Left ventricle myocardium inferior (tissue), 1 donor: Measurements from ENCODE around the gene RGS6. TPM values are rescaled to one million over a fixed set of nuclear protein-coding genes. Genes with fewer than 3 reads are reported as not detected.

Source experiments
- DNase-seq: peaks from one replicate; pipeline ENCODE4 v3.0.0-alpha.2; 2020
- H3K27ac ChIP-seq: fragments of 200-600 bp; replicated peaks from 2 replicates; pipeline ENCODE4 v1.8.0; 2021
- H3K27me3 ChIP-seq: fragments of 200-600 bp; 2 replicates; pipeline ENCODE4 v1.8.0; 2021; ENCODE audit warnings: low read depth
- H3K36me3 ChIP-seq: fragments of 200-600 bp; 2 replicates; pipeline ENCODE4 v1.8.0; 2021
- H3K4me1 ChIP-seq: fragments of 200-600 bp; 2 replicates; pipeline ENCODE4 v1.8.0; 2021
- H3K4me3 ChIP-seq: fragments of 200-600 bp; 2 replicates; pipeline ENCODE4 v1.8.0; 2021; ENCODE audit warnings: mild to moderate bottlenecking, moderate library complexity
- H3K9me3 ChIP-seq: fragments of 200-600 bp; replicated peaks from 2 replicates; pipeline ENCODE4 v1.8.0; 2021
- CTCF ChIP-seq: fragments of 200-600 bp; IDR thresholded peaks from 2 replicates; pipeline ENCODE4 v1.8.0; 2021; ENCODE audit warnings: antibody characterized with exemption, mild to moderate bottlenecking, borderline replicate concordance
- intact Hi-C: fragments of 100-400 bp; cut with micrococcal nuclease; formaldehyde crosslinking; loops from one replicate; pipeline ENCODE4 v1.11.0; 2022
- total RNA-seq: library from RNA; stranded (reverse); fragmentation: NEBNext Ultra II Directional; extraction: Animal tissue kit (Norgen Biotek cat#: 25700); gene quantifications from one replicate; pipeline ENCODE4 v1.2.1, GENCODE V29; 2021
- donor health status: DM: no; HTN: yes; CAD: no; lungs with severe emphysema.

Gene RGS6
- total RNA-seq, 1 donor from 2014 or later = 23.0 TPM

- DNase-seq = no peak
- Histone ChIP-seq H3K4me3 (no peak overlapping the region), H3K9me3 (peaks cover 3% of the 10 kb centered on the region), H3K36me3 (peaks cover 6% of the 10 kb centered on the region), H3K27ac (no peak overlapping the region), H3K27me3 (no peaks in the 10 kb centered on the region), H3K4me1 (no peaks in the 10 kb centered on the region)
- intact Hi-C loops = no loop called here
- TF ChIP-seq CTCF = no peak
Measured at GRCh38 chr14:72483311-72483710, 551.1 kb downstream of the RGS6 start.

- no peak overlapping the region for H3K27ac ChIP-seq
- intact Hi-C loops = no loop called here
- H3K9me3 ChIP-seq = peaks cover 12% of the 10 kb centered on the region
- TF ChIP-seq CTCF = no peak
- no peak for DNase-seq
- H3K27me3 ChIP-seq = no peaks in the 10 kb centered on the region
- H3K4me3 ChIP-seq = no peak overlapping the region
- H3K36me3 ChIP-seq = peaks cover 10% of the 10 kb centered on the region
- no peaks in the 10 kb centered on the region for H3K4me1 ChIP-seq
Measured at GRCh38 chr14:72485695-72486094, 553.5 kb downstream of the RGS6 start.

GRCh38 chr14:72488514-72488913, 556.3 kb downstream of the RGS6 start:
- no peak overlapping the region for H3K4me3 ChIP-seq
- peaks cover 10% of the 10 kb centered on the region for H3K9me3 ChIP-seq
- no peak for DNase-seq
- peaks cover 10% of the 10 kb centered on the region for H3K36me3 ChIP-seq
- no peak overlapping the region for H3K27ac ChIP-seq
- H3K4me1 ChIP-seq = no peaks in the 10 kb centered on the region
- intact Hi-C loops = no loop called here
- H3K27me3 ChIP-seq = no peaks in the 10 kb centered on the region
- TF ChIP-seq CTCF = no peak

- Histone ChIP-seq H3K27ac (no peak overlapping the region), H3K36me3 (peaks cover 4% of the 10 kb centered on the region), H3K27me3 (no peaks in the 10 kb centered on the region), H3K4me1 (no peaks in the 10 kb centered on the region), H3K4me3 (no peak overlapping the region), H3K9me3 (peaks cover 18% of the 10 kb centered on the region)
- no peak for DNase-seq
- TF ChIP-seq CTCF = no peak
- intact Hi-C loops = no loop called here
Measured at GRCh38 chr14:72492196-72492595, 560.0 kb downstream of the RGS6 start.

GRCh38 chr14:72495668-72496067, 563.4 kb downstream of the RGS6 start:
- DNase-seq = no peak
- H3K4me3 ChIP-seq = no peak overlapping the region
- intact Hi-C loops = no loop called here

More at GRCh38 chr14:72495668-72496067, 563.4 kb downstream of the RGS6 start:
- no peak overlapping the region for H3K27ac ChIP-seq
- H3K9me3 ChIP-seq = peaks cover 10% of the 10 kb centered on the region
- no peaks in the 10 kb centered on the region for H3K36me3 ChIP-seq
- peaks cover 6% of the 10 kb centered on the region for H3K4me1 ChIP-seq
- no peaks in the 10 kb centered on the region for H3K27me3 ChIP-seq
- no peak for TF ChIP-seq CTCF
